GM21526 (cell line): ENCODE data around the gene TTC23.

ENCODE experiments used
- ATAC-seq: cut with Tn5 transposase; IDR thresholded peaks from one replicate; pipeline ENCODE4 v1.9.1; 2021; ENCODE audit warnings: moderate library complexity; ENCODE audit not compliant: unreplicated experiment, low FRiP score

TTC23 gene

GRCh38 chr15:99165956-99166689 lies 83.3 kb downstream of the TTC23 start:
- no peak for ATAC-seq

- ATAC-seq = no peak
These were observed 84.2 kb downstream of the TTC23 start for GRCh38 chr15:99165020-99165790.

- no peak for ATAC-seq
These were observed 85.3 kb downstream of the TTC23 start for GRCh38 chr15:99164119-99164518.

GRCh38 chr15:99163271-99164062 lies 85.9 kb downstream of the TTC23 start:
- no peak for ATAC-seq

DNA sequence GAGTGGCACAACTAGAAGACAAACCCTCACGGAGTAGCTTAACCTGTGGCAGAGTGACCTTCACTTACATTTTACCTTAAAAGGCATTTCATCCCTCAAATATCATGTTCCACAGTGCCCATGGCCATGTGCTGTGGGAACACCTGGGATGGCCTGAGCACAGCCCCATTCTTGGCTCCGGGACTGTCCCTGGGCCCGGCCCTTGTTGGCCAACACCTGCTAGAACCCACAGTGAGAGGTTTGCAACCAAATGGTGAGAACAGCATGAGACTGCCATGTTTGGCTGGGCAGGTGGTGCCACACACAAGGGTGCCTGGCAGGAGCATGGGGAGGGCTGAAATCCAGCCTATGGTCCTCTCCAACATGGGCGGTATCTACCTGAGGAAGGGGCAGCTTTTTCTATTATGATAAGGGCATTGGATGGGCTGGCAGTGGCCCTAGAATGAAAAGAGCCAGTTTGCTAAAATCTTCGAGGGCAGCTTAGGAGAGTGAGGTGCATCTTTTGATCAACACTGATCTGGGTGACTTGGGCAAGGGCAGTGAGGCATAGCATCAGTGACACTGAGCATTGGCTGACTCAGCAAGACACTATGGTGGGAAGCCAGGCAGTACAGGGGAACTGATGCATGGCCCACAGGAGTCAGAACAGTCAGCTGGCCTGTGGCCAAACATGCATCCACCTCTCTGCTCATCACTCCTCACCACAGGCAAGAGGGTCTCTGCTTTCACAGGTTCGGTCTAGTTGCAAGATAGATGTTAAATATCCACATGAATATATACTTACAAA lies 90.6 kb downstream of the TTC23 start:
- no peak for ATAC-seq

DNA sequence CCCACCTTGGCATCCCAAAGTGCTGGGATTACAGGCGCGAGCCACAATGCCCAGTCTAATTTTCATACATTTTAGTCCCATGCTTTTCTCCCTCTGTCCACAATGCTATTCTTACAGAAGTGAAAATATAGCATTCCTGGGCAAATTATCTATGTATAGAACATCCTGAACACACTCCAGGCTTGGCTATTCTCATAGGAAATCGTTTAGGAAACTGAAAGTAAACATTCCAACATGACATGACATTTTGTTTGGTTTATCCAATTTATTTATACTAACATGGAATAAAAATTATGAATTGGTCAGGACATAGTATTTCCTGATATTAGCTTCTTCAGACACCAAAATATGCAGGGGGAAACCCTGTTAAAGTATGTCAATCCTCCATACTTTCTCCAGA lies 91.9 kb downstream of the TTC23 start:
- no peak for ATAC-seq

DNA sequence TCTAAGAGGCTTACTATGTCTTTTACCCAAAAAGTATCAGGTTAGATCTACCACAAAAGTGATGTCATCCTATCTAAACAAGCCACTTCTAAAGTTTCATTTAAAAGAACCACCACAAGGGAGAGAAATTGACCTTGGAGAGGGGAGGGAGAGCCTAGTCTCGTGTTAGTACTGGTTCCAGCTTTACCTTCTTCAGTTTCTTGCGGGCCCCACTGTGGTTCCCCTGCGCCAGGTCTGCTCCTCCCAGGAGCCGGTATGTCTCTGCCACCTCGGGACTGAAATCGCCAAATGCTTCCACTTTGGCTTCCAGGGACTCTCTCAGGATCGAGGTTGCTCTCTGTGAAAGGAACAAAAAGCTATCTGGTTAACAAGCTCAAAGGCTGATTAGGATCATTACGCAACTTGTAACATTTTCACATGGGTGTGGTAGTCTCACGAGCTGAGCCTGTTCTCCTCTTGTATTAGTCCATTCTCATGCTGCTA lies 93.4 kb downstream of the TTC23 start:
- ATAC-seq = no peak

DNA sequence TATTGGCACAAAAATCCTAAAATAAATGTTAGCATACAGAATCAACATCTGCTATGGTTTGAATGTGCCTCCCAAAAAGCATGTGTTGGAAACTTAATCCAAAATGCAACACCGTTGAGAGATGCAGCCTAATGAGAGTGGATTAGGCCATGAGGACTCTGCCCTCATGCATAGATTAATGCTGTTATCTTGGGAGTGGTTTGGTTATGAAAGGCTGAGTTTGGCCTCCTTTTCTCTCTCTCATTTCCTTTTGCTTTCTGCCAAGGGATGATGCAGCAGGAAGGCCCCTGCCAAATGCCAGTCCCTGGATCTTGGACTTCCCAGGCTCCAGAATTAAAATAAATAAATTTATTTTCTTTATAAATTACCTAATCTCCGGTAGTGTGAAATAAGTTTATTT lies 95.1 kb downstream of the TTC23 start:
- ATAC-seq = no peak

DNA sequence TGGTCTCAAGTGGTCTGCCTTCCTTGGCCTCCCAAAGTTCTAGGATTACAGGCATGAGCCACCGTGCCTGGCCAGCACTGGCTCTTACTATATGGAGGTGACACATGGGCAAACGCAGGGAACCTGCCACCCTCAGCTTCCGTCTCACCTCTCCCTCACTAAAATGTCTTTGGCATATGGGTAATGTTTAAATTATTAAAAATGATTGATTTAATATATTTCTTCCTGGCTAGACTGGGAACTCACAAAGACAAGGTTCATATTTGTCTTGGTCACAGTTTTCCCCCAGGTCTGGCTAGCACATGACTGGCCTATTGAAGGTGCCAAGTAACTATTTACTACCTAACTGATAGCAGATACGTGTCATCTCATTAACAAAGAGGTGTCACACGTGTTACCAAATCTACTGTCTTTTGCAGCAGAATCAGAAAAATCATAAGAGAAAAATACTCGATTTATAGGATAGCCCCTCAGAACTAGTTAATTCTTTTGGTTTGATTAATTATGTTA lies 96.3 kb downstream of the TTC23 start:
- no peak for ATAC-seq

DNA sequence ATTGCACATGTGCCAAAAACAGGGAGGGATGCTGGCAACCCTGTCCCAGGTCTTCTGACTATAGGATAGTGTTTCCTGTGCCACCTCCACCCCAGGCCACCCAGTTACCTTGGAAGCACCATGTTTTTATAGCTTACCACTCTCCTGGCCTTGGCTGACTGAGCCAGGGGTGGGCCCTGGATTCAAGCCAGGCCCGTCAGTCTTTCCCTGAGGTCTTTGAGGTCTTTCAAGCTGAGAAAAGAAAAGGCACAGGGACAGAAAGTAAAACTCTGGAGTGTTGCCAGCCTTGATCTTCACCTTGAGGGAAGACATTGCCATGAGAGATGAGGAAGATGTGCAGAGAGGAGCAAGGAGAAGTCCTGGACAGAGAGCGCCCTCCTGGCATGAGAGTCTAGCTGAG lies 98.2 kb downstream of the TTC23 start:
- ATAC-seq = no peak

GRCh38 chr15:99149366-99149765 lies 100.0 kb downstream of the TTC23 start:
- no peak for ATAC-seq

- no peak for ATAC-seq
These were observed 100.5 kb downstream of the TTC23 start for GRCh38 chr15:99148851-99149276.

- no peak for ATAC-seq
These were observed 102.7 kb downstream of the TTC23 start for GRCh38 chr15:99146661-99147060.

GRCh38 chr15:99145778-99146177 lies 103.6 kb downstream of the TTC23 start:
- no peak for ATAC-seq

DNA sequence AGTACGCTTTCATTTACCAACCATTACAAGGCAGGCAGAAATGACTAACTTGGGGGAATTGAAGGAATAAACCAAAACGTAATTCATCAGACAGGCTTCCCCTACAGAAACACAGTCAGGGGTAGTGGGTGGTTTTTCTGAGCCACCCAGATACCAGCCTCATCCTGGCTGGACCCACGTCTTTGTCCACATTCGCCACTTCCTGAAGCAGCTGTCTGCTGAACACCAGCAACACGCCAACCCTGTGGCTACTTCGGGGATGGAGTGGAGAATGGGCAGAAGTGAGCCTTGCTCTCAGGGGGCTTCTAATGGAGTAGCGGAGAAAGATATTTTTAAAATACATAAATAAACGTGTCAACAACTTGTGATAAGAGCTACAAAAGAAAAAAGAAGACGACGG lies 104.4 kb downstream of the TTC23 start:
- no peak for ATAC-seq

GRCh38 chr15:99143655-99144610 lies 105.4 kb downstream of the TTC23 start:
- ATAC-seq = no peak

DNA sequence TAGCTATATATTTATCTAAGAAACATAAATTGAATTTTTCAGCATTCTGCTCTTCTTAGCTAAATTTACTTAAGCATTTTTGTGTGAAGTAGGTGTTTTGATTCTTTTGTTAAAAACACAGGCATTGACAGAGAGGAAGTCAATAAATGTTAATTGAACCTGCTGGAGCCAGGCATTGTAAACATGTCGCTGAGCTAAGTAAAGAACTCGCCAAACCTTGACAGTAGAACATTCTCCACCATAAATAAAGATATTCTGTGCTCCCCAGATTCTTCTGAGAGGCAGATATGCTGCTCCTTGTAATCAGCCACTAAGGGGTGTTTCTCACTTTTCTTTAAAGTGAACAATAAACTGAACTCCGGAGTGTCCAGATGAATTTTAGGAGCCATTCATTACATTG lies 106.1 kb downstream of the TTC23 start:
- no peak for ATAC-seq

DNA sequence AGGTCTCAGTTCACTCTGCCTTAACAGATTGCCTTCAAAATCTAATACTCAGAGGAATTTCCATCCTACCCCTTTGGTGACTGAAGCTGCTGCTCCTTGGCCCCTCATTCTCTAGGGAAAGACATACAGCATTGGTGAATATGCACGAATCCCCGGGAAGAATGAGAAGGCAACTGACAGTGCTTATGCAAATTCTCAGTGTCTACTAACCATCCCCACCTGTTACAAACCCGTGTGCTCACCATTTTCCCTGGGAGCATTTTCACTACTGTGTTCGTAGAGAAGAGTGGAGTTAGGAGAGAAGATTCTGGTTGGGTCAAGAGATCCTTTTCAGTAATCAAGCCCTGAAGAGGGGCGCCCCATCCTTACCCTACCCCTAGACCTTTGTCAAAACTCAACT lies 106.8 kb downstream of the TTC23 start:
- no peak for ATAC-seq

DNA sequence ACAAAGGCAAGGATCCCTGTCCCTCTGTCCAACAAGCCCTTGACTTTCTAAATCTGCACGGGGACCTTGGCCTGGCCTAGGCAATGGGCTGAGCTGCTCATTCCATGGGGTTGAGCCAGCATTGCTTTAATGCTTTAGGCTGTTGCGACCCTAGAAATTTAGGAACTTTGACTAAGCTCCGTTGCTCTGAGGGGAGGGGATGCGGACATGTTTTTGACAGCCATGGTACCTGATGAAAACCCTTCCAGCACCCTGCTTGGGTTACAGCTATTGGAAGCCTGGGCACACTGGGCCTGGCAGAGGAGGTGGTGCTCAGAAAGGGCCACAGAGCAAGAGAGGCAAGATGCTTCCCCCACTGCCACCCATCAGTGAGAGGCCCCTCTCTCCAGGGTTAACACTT lies 107.4 kb downstream of the TTC23 start:
- no peak for ATAC-seq
